H9 (cell line): Measurements from ENCODE around the gene RIMBP2. TPM values are rescaled to one million over a fixed set of nuclear protein-coding genes. Genes with fewer than 3 reads are reported as not detected.

Experiments
- DNase-seq: peaks from one replicate; pipeline ENCODE4 v3.0.0-alpha.2; 2017
- H2AFZ ChIP-seq: one replicate; pipeline ENCODE4 v1.6.1; 2013; ENCODE audit warnings: mild to moderate bottlenecking, low read length, control low read depth, moderate library complexity
- H2AK5ac ChIP-seq: 2 replicates; pipeline ENCODE4 v1.6.1; 2013; ENCODE audit warnings: low read length, control low read depth, mixed read lengths; ENCODE audit not compliant: insufficient read length
- H2BK120ac ChIP-seq: one replicate; pipeline ENCODE4 v1.6.1; 2013; ENCODE audit warnings: low read depth, mild to moderate bottlenecking, low read length, control low read depth, inconsistent platforms; ENCODE audit not compliant: poor library complexity, severe bottlenecking
- H2BK12ac ChIP-seq: 2 replicates; pipeline ENCODE4 v1.6.1; 2013; ENCODE audit warnings: low read length, control low read depth, mixed read lengths, low read depth; ENCODE audit not compliant: insufficient read length
- H2BK15ac ChIP-seq: 2 replicates; pipeline ENCODE4 v1.6.1; 2013; ENCODE audit warnings: low read depth, low read length, control low read depth
- H2BK20ac ChIP-seq: one replicate; pipeline ENCODE4 v1.6.1; 2013; ENCODE audit warnings: low read depth, mild to moderate bottlenecking, low read length, control low read depth, inconsistent platforms; ENCODE audit not compliant: poor library complexity, severe bottlenecking
- H2BK5ac ChIP-seq: 2 replicates; pipeline ENCODE4 v1.6.1; 2013; ENCODE audit warnings: low read length, control low read depth, mixed read lengths; ENCODE audit not compliant: insufficient read length
- H3K14ac ChIP-seq: 2 replicates; pipeline ENCODE4 v1.6.1; 2013; ENCODE audit warnings: low read length, control low read depth; ENCODE audit not compliant: insufficient read depth
- H3K18ac ChIP-seq: 2 replicates; pipeline ENCODE4 v1.6.1; 2013; ENCODE audit warnings: low read depth, mild to moderate bottlenecking, mixed read lengths, low read length, control low read depth; ENCODE audit not compliant: insufficient read length
- H3K23ac ChIP-seq: 2 replicates; pipeline ENCODE4 v1.6.1; 2013; ENCODE audit warnings: low read length, control low read depth, mixed read lengths, low read depth; ENCODE audit not compliant: insufficient read length
- H3K23me2 ChIP-seq: 2 replicates; pipeline ENCODE4 v1.6.1; 2013; ENCODE audit warnings: low read depth, mild to moderate bottlenecking, mixed read lengths, low read length, control low read depth; ENCODE audit not compliant: insufficient read length, poor library complexity, severe bottlenecking
- H3K27ac ChIP-seq: 2 replicates; pipeline ENCODE4 v1.5.1; 2013; ENCODE audit warnings: low read length, control low read depth, mixed read lengths, low read depth; ENCODE audit not compliant: insufficient read length
- H3K27me3 ChIP-seq: 2 replicates; pipeline ENCODE4 v1.6.1; 2013; ENCODE audit warnings: low read length, control low read depth, inconsistent platforms; ENCODE audit not compliant: insufficient read depth
- H3K4ac ChIP-seq: 2 replicates; pipeline ENCODE4 v1.6.1; 2013; ENCODE audit warnings: low read depth, mild to moderate bottlenecking, control low read depth, inconsistent platforms, low read length, moderate library complexity
- H3K4me1 ChIP-seq: 2 replicates; pipeline ENCODE4 v1.6.1; 2013; ENCODE audit warnings: low read length, control low read depth, inconsistent platforms; ENCODE audit not compliant: insufficient read depth
- H3K4me2 ChIP-seq: 2 replicates; pipeline ENCODE4 v1.6.1; 2013; ENCODE audit warnings: low read length, control low read depth, mixed read lengths; ENCODE audit not compliant: insufficient read length, insufficient read depth
- H3K56ac ChIP-seq: 2 replicates; pipeline ENCODE4 v1.6.1; 2013; ENCODE audit warnings: low read depth, mild to moderate bottlenecking, mixed read lengths, low read length, control low read depth; ENCODE audit not compliant: insufficient read length
- H3K79me1 ChIP-seq: 2 replicates; pipeline ENCODE4 v1.6.1; 2013; ENCODE audit warnings: low read depth, mild to moderate bottlenecking, moderate library complexity, low read length, control low read depth, inconsistent platforms; ENCODE audit not compliant: insufficient read depth, poor library complexity, severe bottlenecking
- H3K79me2 ChIP-seq: 2 replicates; pipeline ENCODE4 v1.6.1; 2013; ENCODE audit warnings: low read length, control low read depth, inconsistent platforms; ENCODE audit not compliant: insufficient read depth
- H3K9ac ChIP-seq: 2 replicates; pipeline ENCODE4 v1.6.1; 2013; ENCODE audit warnings: low read length, control low read depth, mixed read lengths; ENCODE audit not compliant: insufficient read length; ENCODE audit errors: extremely low read depth
- H3K9me3 ChIP-seq: one replicate; pipeline ENCODE4 v1.6.1; 2013; ENCODE audit warnings: low read depth, low read length, inconsistent platforms; ENCODE audit not compliant: control insufficient read depth
- H3T11ph ChIP-seq: one replicate; pipeline ENCODE4 v1.6.1; 2013; ENCODE audit warnings: mild to moderate bottlenecking, low read length, control low read depth, inconsistent platforms
- H4K20me1 ChIP-seq: one replicate; pipeline ENCODE4 v1.6.1; 2013; ENCODE audit not compliant: control insufficient read depth, insufficient read length, insufficient read depth
- H4K5ac ChIP-seq: 2 replicates; pipeline ENCODE4 v1.6.1; 2013; ENCODE audit warnings: low read depth, mild to moderate bottlenecking, mixed read lengths, low read length, control low read depth; ENCODE audit not compliant: insufficient read length
- H4K8ac ChIP-seq: replicated peaks from 2 replicates; pipeline ENCODE4 v1.6.1; 2013; ENCODE audit warnings: low read length, control low read depth, mixed read lengths, low read depth; ENCODE audit not compliant: insufficient read length
- H4K91ac ChIP-seq: 2 replicates; pipeline ENCODE4 v1.6.1; 2013; ENCODE audit warnings: low read depth, mild to moderate bottlenecking, moderate library complexity, mixed read lengths, low read length, control low read depth; ENCODE audit not compliant: insufficient read length
- H3K27ac Mint-ChIP-seq, 3 experiments: 2 replicates in 2 of 3; 3 replicates in 1 of 3; pipeline ENCODE4 v1.8.0; 2020 to 2021; ENCODE audit warnings: mixed read lengths in 3 of 3, mild to moderate bottlenecking in 1 of 3, moderate library complexity in 1 of 3
- H3K27me3 Mint-ChIP-seq: 2 replicates; pipeline ENCODE4 v1.8.0; 2021; ENCODE audit warnings: low read depth, mild to moderate bottlenecking, moderate library complexity, mixed read lengths
- H3K36me3 Mint-ChIP-seq, 3 experiments: 2 replicates in 2 of 3; 3 replicates in 1 of 3; pipeline ENCODE4 v1.8.0; 2020 to 2021; ENCODE audit warnings: low read depth in 3 of 3, mixed read lengths in 3 of 3; ENCODE audit not compliant: insufficient read depth in 1 of 3
- H3K4me1 Mint-ChIP-seq, 2 experiments: 2 replicates each; pipeline ENCODE4 v1.8.0; 2020; ENCODE audit warnings: mixed read lengths in 2 of 2
- H3K4me3 Mint-ChIP-seq, 2 experiments: 2 replicates in 1 of 2; 3 replicates in 1 of 2; pipeline ENCODE4 v1.8.0; 2020 to 2021; ENCODE audit warnings: mild to moderate bottlenecking in 2 of 2, mixed read lengths in 2 of 2, moderate library complexity in 1 of 2
- H3K9me3 Mint-ChIP-seq, 2 experiments: 2 replicates in 1 of 2; 3 replicates in 1 of 2; pipeline ENCODE4 v1.8.0; 2020; ENCODE audit warnings: mild to moderate bottlenecking in 2 of 2, mixed read lengths in 2 of 2, moderate library complexity in 1 of 2
- CTCF ChIP-seq: fragments of 200-600 bp; sonication (generic); conservative IDR thresholded peaks from 3 replicates; pipeline ENCODE4 v1.8.0; 2021; ENCODE audit warnings: antibody characterized with exemption, mild to moderate bottlenecking
- WGBS: extraction: QIAGEN DNeasy Blood & Tissue Kit; methylation state at CpG from one replicate; pipeline ENCODE4 v1.1.7; 2013; ENCODE audit warnings: missing lambda C conversion rate, low lambda C conversion rate, mixed read lengths; ENCODE audit not compliant: insufficient read length; ENCODE audit errors: extremely low coverage; 5-methylcytosine and 5-hydroxymethylcytosine counted together
- total RNA-seq: library from RNA; stranded (reverse); gene quantifications from 2 replicates; pipeline ENCODE4 v1.2.1, GENCODE V29; 2021

Gene RIMBP2
- total RNA-seq, 1 experiment from 2014 or later: 0.70 TPM

- Histone ChIP-seq H3K56ac (no peak overlapping the region), H3K79me1 (no peaks in the 10 kb centered on the region), H3K9me3 (no peaks in the 10 kb centered on the region), H2BK12ac (no peak overlapping the region), H2BK20ac (no peak overlapping the region), H3K18ac (no peak overlapping the region), H2BK120ac (no peak overlapping the region), H3K27me3 (no peaks in the 10 kb centered on the region), H3K23me2 (no peaks in the 10 kb centered on the region), H2BK5ac (no peak overlapping the region), H2AFZ (no peak overlapping the region), H3K4me2 (no peak overlapping the region), H4K91ac (no peak overlapping the region), H2AK5ac (no peak overlapping the region), H4K5ac (no peak overlapping the region), H3K4me1 (no peaks in the 10 kb centered on the region), H3T11ph (no peak overlapping the region), H3K23ac (no peak overlapping the region), H3K79me2 (no peaks in the 10 kb centered on the region), H3K4ac (no peak overlapping the region), H3K9ac (no peak overlapping the region), H4K8ac (no peak overlapping the region), H3K14ac (no peak overlapping the region), H3K27ac (no peak overlapping the region), H4K20me1 (no peaks in the 10 kb centered on the region), H2BK15ac (no peak overlapping the region)
- peaks cover 15% of the 10 kb centered on the region for H3K27me3 Mint-ChIP-seq
- WGBS: no CpG with 5 or more reads among the region's 5 CpGs
- peaks cover 0 to 3% of the 10 kb centered on the region in 2 experiments; a peak in 1 of 5 replicates for H3K9me3 Mint-ChIP-seq
- TF ChIP-seq CTCF: no peak
- H3K4me1 Mint-ChIP-seq: peaks cover 7 to 14% of the 10 kb centered on the region in 2 experiments; a peak in 3 of 4 replicates
- H3K27ac Mint-ChIP-seq: no peak overlapping the region
- H3K36me3 Mint-ChIP-seq: no peaks in the 10 kb centered on the region
- no peak overlapping the region for H3K4me3 Mint-ChIP-seq
- DNase-seq: no peak
Observed at GRCh38 chr12:130508318-130508717, 207.8 kb downstream of the RIMBP2 start.
